Prostate gland (tissue), 1 donor: ENCODE results near the gene CCDC182.

Experiments
- POLR2A ChIP-seq: fragments of 450-650 bp; IDR thresholded peaks from one replicate; pipeline ENCODE4 v1.6.1; 2016; ENCODE audit warnings: antibody characterized with exemption, mild to moderate bottlenecking
- POLR2AphosphoS5 ChIP-seq: sonication (generic); formaldehyde crosslinking; IDR thresholded peaks from one replicate; pipeline ENCODE4 v1.6.1; 2017; ENCODE audit warnings: antibody characterized with exemption

- TF ChIP-seq POLR2AphosphoS5: peak; percentile 70
- TF ChIP-seq POLR2A: no peak
These were observed 39.0 kb downstream of the CCDC182 start for GRCh38 chr17:57705921-57706695.
